Pancreas (tissue), 10 donors: ENCODE data around the gene RIPK4. TPM values are rescaled to one million over a fixed set of nuclear protein-coding genes. Genes with fewer than 3 reads are reported as not detected.

ENCODE experiments used
- ATAC-seq, 4 donors: fragments of 200-7000 bp; cut with Tn5 transposase; one replicate each; pipeline versions ENCODE4 v1.8.0 to v1.9.1; 2020; ENCODE audit warnings: mild to moderate bottlenecking in 4 of 4, moderate library complexity in 4 of 4
- DNase-seq, 6 donors: peaks; one replicate each; pipeline ENCODE4 v3.0.0-alpha.2; 2020
- FAIRE-seq: peaks from 2 replicates; lab custom pipeline; 2012; peaks lifted over from hg19 to GRCh38; lab: Jason Lieb, UNC
- H3K27ac ChIP-seq, 4 donors: fragments of 200-600 bp; sonication (generic); 1 replicate in 3 of 4; 2 replicates in 1 of 4; pipeline versions ENCODE4 v1.5.0 to v1.8.0; 2020
- H3K27me3 ChIP-seq, 4 donors: fragments of 200-600 bp; one replicate each; pipeline ENCODE4 v1.8.0; 2021
- H3K36me3 ChIP-seq, 3 donors: fragments of 200-600 bp; sonication (generic) in 1 of 3; one replicate each; pipeline versions ENCODE4 v1.5.0 to v1.8.0; 2020 to 2021
- H3K4me1 ChIP-seq, 3 donors: fragments of 200-600 bp; one replicate each; pipeline ENCODE4 v1.8.0; 2021
- H3K4me3 ChIP-seq, 4 donors: fragments of 200-600 bp; sonication (generic) in 2 of 4; one replicate each; pipeline versions ENCODE4 v1.5.0 to v1.8.0; 2020 to 2021
- H3K9me3 ChIP-seq, 4 donors: fragments of 200-600 bp; one replicate each; pipeline ENCODE4 v1.8.0; 2021
- WGBS, 2 donors: extraction: QIAGEN DNeasy Blood & Tissue Kit; methylation state at CpG; one replicate each; pipeline ENCODE4 v1.1.7; 2013; 5-methylcytosine and 5-hydroxymethylcytosine counted together
- intact Hi-C, 3 donors: fragments of 100-400 bp; cut with DNase I; formaldehyde crosslinking; loops; one replicate each; pipeline versions ENCODE4 v1.11.1 to v1.14.2; 2022
- polyA plus RNA-seq, 2 donors: library from polyadenylated mRNA; stranded (reverse); fragments of 200-250 nt; gene quantifications; one replicate each; pipeline ENCODE4 v1.2.3, GENCODE V29; 2013
- total RNA-seq, 6 donors: library from RNA; stranded (reverse); fragmentation: NEBNext Ultra II Directional in 4 of 6; extraction: Animal tissue kit (Norgen Biotek cat#: 25700) in 4 of 6; gene quantifications; one replicate each; pipeline versions ENCODE4 v1.2.1 to v1.2.4, GENCODE V29; 2021 to 2023
- TF ChIP-seq, protein P1 (sequence below), 4 donors: fragments of 200-600 bp; sonication (generic) in 3 of 4; IDR thresholded peaks; one replicate each; pipeline versions ENCODE4 v1.5.0 to v1.8.0; 2021; ENCODE audit warnings: antibody characterized with exemption in 4 of 4
- donor health status: healthy with polysubstance abuse.
- donor health status: DM: no; HTN: no; CAD: no; lungs with moderate emphysema.
- donor health status: DM: no; HTN: no; CAD: no.
- donor health status: control.
- donor health status: control.
- donor health status: Bipolar disorder and iron deficiency.
- donor health status: DM: yes; HTN: yes; CAD: no.
- donor health status: DM: no; HTN: no; CAD: no.
- donor health status: DM: no; HTN: no; CAD: no.
- donor health status: DM: yes; HTN: yes; CAD: no.

The RIPK4 gene
- total and polyA plus RNA-seq, 8 donors, result 7.7 to 18.2 (median 12.8) TPM

DNA sequence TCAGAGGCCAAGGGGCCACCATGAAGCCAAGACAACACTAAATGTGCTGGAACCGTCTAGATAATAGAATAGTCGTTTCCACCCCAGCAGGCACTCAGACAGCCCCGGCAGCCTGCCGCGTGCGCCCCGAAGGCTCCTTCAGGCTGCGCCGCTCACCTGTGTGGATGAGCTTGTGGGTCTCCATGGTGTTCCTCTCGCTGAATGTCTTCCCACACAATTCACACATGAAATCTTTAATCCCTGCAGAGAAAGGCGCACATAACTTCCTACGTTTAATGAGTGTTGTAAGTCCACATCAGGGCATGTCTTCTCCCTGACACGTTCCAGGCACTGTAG lies 43.7 kb upstream of the RIPK4 start:
- no peak for DNase-seq
- TF ChIP-seq, protein P1, sequence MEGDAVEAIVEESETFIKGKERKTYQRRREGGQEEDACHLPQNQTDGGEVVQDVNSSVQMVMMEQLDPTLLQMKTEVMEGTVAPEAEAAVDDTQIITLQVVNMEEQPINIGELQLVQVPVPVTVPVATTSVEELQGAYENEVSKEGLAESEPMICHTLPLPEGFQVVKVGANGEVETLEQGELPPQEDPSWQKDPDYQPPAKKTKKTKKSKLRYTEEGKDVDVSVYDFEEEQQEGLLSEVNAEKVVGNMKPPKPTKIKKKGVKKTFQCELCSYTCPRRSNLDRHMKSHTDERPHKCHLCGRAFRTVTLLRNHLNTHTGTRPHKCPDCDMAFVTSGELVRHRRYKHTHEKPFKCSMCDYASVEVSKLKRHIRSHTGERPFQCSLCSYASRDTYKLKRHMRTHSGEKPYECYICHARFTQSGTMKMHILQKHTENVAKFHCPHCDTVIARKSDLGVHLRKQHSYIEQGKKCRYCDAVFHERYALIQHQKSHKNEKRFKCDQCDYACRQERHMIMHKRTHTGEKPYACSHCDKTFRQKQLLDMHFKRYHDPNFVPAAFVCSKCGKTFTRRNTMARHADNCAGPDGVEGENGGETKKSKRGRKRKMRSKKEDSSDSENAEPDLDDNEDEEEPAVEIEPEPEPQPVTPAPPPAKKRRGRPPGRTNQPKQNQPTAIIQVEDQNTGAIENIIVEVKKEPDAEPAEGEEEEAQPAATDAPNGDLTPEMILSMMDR (IDR thresholded peaks at IDR 0.05), result no peak
- no peaks in the 10 kb centered on the region for H3K27me3 ChIP-seq
- FAIRE-seq, result no peak
- WGBS, 2 donors, result 88 to 89% methylated on average over 13 of the region's 13 CpGs
- intact Hi-C loops, result loop anchor here in 1 of 3 donors (10.0 kb wide), 1 partner anchor 304 kb away; no protein-coding TSS in a partner anchor
- H3K36me3 ChIP-seq, result peaks cover 0 to 4% (median 0%) of the 10 kb centered on the region in 3 donors
- H3K4me1 ChIP-seq, result no peaks in the 10 kb centered on the region
- H3K4me3 ChIP-seq, result no peak overlapping the region
- H3K9me3 ChIP-seq, result no peaks in the 10 kb centered on the region
- H3K27ac ChIP-seq, result no peak overlapping the region
- no peak for ATAC-seq

DNA sequence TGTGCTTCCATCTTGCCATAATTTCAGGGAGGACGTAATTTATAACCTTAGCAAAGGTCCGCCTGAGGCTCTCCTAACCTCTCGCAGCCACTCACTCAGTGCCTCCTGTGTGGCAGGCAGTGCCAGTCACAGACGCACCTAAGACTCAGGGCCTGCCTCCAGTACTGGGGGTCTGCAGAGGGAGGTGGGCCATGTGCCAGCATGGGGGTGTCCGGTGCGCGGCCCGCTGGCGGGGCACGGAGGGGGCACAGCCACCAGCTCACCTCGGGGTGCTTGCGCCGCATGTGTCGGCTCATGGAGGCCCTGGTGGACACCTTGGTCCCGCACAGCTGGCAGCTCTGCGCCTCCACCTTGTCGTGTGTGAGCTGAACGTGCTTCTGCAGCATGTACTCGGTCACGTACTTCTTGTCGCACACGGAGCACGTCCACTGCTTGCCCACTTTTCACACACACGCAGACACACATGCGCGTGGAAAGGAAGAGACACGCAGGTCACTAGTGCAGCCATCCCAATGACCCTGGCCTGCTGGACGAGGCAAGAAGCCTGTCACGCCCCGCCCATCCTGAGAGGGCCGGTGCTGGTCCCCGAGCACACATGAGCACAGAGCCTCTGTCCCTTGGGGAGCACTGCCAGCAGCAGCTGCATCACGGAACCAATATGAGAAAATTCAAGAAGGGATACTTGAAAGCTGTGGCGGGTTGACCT lies 43.2 kb upstream of the RIPK4 start:
- H3K27me3 ChIP-seq, result no peaks in the 10 kb centered on the region
- no peaks in the 10 kb centered on the region for H3K4me1 ChIP-seq
- 94 to 95% methylated on average over 34 of the region's 34 CpGs for WGBS, 2 donors
- intact Hi-C loops, result loop anchor here in 1 of 3 donors (10.0 kb wide), 1 partner anchor 305 kb away; no protein-coding TSS in a partner anchor
- no peak overlapping the region for H3K27ac ChIP-seq
- TF ChIP-seq, protein P1 (IDR thresholded peaks at IDR 0.05), result no peak
- DNase-seq (no peak), ATAC-seq (no peak), FAIRE-seq (no peak)
- H3K4me3 ChIP-seq, result no peak overlapping the region
- H3K9me3 ChIP-seq, result no peaks in the 10 kb centered on the region
- H3K36me3 ChIP-seq, result peaks cover 0 to 4% (median 0%) of the 10 kb centered on the region in 3 donors

DNA sequence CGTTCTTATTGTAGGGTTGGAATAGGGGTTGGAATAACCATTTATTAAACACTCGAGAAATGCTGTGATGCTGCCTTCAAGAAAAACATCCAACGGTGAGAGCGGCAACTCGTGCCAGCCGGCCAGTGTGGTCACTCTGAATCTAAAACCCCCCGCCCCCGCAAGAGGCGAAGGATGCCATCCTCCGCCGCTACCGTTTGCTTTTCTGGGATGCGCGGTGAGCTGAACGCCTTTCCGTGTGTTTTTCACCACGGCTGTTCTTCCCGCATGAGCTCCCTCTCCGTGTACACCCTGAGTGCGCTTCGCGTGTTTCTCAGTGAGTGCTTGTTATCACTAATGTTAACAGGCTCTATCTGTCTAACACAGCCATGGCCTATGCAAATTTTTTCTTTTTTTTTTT lies 42.0 kb upstream of the RIPK4 start:
- H3K27me3 ChIP-seq, result no peaks in the 10 kb centered on the region
- TF ChIP-seq, protein P1 (IDR thresholded peaks at IDR 0.05), result no peak
- no peak for DNase-seq
- no peak overlapping the region for H3K4me3 ChIP-seq
- H3K27ac ChIP-seq, result no peak overlapping the region
- ATAC-seq, result no peak
- intact Hi-C loops, result no loop called here
- no peak for FAIRE-seq
- H3K9me3 ChIP-seq, result no peaks in the 10 kb centered on the region
- no peaks in the 10 kb centered on the region for H3K4me1 ChIP-seq
- 95% methylated on average over 22 of the region's 22 CpGs for WGBS, 2 donors
- H3K36me3 ChIP-seq, result peaks cover 0 to 4% (median 0%) of the 10 kb centered on the region in 3 donors

DNA sequence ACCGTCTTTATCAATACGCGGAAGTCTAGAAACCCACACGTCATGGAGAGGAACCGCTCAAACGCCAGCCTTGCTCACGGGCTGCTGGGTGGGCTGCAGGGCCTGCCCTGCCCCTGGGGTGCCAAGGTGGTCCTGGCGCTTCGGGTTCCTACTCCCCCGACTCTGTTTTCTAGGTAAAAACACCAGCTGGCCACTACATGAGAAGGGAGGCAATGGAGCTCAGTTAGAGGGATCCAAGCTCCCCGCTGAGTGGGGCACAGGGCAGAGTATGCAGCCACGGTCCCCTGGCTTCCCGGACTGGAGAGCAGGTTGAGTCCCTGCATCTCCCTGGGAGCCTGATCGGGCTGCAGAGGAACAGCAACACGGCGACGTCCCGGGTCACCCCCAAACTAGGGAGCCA lies 41.2 kb upstream of the RIPK4 start:
- TF ChIP-seq, protein P1 (IDR thresholded peaks at IDR 0.05), result no peak
- intact Hi-C loops, result no loop called here
- DNase-seq (no peak), ATAC-seq (no peak), FAIRE-seq (no peak)
- Histone ChIP-seq H3K4me3 (no peak overlapping the region), H3K27me3 (no peaks in the 10 kb centered on the region), H3K36me3 (peaks cover 0 to 4% (median 0%) of the 10 kb centered on the region in 3 donors), H3K9me3 (no peaks in the 10 kb centered on the region), H3K4me1 (no peaks in the 10 kb centered on the region), H3K27ac (no peak overlapping the region)
- whole genome bisulfite sequencing, 2 donors, result 88 to 95% methylated on average over 18 of the region's 18 CpGs

DNA sequence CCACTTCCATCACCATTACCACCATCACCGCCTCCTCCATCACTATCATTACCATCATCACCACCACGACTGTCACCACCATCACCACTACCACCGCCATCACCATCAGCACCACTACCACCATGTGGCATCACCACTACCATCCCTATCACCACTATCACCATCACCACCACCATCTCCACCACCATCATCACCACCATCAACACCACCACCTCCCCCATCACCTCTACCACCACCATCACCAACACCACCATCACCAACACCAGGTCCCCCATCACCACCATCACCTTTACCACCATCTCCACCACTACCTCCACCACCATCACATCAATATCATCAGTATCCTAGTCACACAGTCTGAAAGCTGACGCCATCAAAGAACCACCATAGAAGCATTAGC lies 39.9 kb upstream of the RIPK4 start:
- no peak overlapping the region for H3K27ac ChIP-seq
- WGBS, 2 donors, result 97% methylated on average over 4 of the region's 4 CpGs

More for the DNA sequence above, 39.9 kb upstream of the RIPK4 start:
- FAIRE-seq, result no peak
- no peak for DNase-seq
- H3K4me3 ChIP-seq, result no peak overlapping the region
- H3K9me3 ChIP-seq, result no peaks in the 10 kb centered on the region
- H3K27me3 ChIP-seq, result no peaks in the 10 kb centered on the region
- ATAC-seq, result no peak
- peaks cover 0 to 4% (median 0%) of the 10 kb centered on the region in 3 donors for H3K36me3 ChIP-seq
- intact Hi-C loops, result no loop called here
- TF ChIP-seq, protein P1 (IDR thresholded peaks at IDR 0.05), result no peak
- no peaks in the 10 kb centered on the region for H3K4me1 ChIP-seq
